Measurements from ENCODE around the gene NFIX. TPM values are rescaled to one million over a fixed set of nuclear protein-coding genes. Genes with fewer than 3 reads are reported as not detected.
"Not testable (repeated sequence)": the region's sequence is repeated elsewhere in the genome, so short reads cannot be mapped to it uniquely, and the experiment has no call there.

NFIX gene
- 112 TPM for polyA plus RNA-seq (ENCODE audit: insufficient read length)

- DNase-seq: peak; percentile 66
Observed at GRCh38 chr19:12994701-12995595, at the start of gene NFIX. Gene NFIX (plus strand): TSS chr19:12995475. CDS start chr19:12995838, 363 bp downstream.

GRCh38 chr19:12945479-12946091 lies 49.7 kb upstream of the NFIX start, which contains the start of gene RAD23A:
Gene RAD23A (plus strand): TSS chr19:12945862. CDS start chr19:12945949, 87 bp downstream.
- DNase-seq: peak; percentile 100

GRCh38 chr19:12946092-12946721 lies 49.1 kb upstream of the NFIX start:
- DNase-seq: peak; percentile 86

- no peak for DNase-seq
Observed at GRCh38 chr19:12946731-12947496, 48.4 kb upstream of the NFIX start.

GRCh38 chr19:12947702-12948611 lies 47.3 kb upstream of the NFIX start:
- no peak for DNase-seq

- no peak for DNase-seq
Observed at GRCh38 chr19:12948612-12949362, 46.5 kb upstream of the NFIX start.

- DNase-seq: no peak
Observed at GRCh38 chr19:12949363-12950283, 45.7 kb upstream of the NFIX start.

- DNase-seq: not testable (repeated sequence)
Observed at GRCh38 chr19:12952050-12952449, 43.2 kb upstream of the NFIX start.

GRCh38 chr19:12952488-12953137 lies 42.7 kb upstream of the NFIX start:
- no peak for DNase-seq

- DNase-seq: peak; percentile 75
Observed at GRCh38 chr19:12953138-12953798, 42.0 kb upstream of the NFIX start.

GRCh38 chr19:12953799-12954611 lies 41.3 kb upstream of the NFIX start:
- no peak for DNase-seq

- DNase-seq: no peak
Observed at GRCh38 chr19:12954612-12954962, 40.7 kb upstream of the NFIX start.

GRCh38 chr19:12955575-12955974 lies 39.7 kb upstream of the NFIX start:
- not testable (repeated sequence) for DNase-seq

GRCh38 chr19:12955996-12956395 lies 39.3 kb upstream of the NFIX start:
- DNase-seq: no peak

GRCh38 chr19:12956446-12957388 lies 38.6 kb upstream of the NFIX start, which contains the start of gene GADD45GIP1:
Gene GADD45GIP1 (minus strand): TSS chr19:12957223. CDS start chr19:12957212, 11 bp downstream.
- peak; percentile 80 for DNase-seq

GRCh38 chr19:12957389-12957952 lies 37.8 kb upstream of the NFIX start:
- not testable (repeated sequence) for DNase-seq
